SK-N-SH treated with all-trans-retinoic acid at 6 μM for 48 hours (cell line): ENCODE measurements around the gene TFAM.

Experiments
- BACH2 ChIP-seq: fragments of 250-450 bp; sonication (Bioruptor Pico); IDR thresholded peaks from 2 replicates; pipeline ENCODE4 v1.9.0; 2021; ENCODE audit warnings: mild to moderate bottlenecking, borderline replicate concordance
- ESRRG ChIP-seq: fragments of 250-450 bp; sonication (Bioruptor Pico); IDR thresholded peaks from 2 replicates; pipeline ENCODE4 v1.6.1; 2021; ENCODE audit warnings: mild to moderate bottlenecking
- ISL1 ChIP-seq: fragments of 250-450 bp; sonication (Bioruptor Pico); IDR thresholded peaks from 2 replicates; pipeline ENCODE4 v2.1.2; 2022; ENCODE audit warnings: mild to moderate bottlenecking, moderate library complexity
- OSR1 ChIP-seq: fragments of 250-450 bp; sonication (Bioruptor Pico); IDR thresholded peaks from 2 replicates; pipeline ENCODE4 v1.8.0; 2022; ENCODE audit warnings: moderate library complexity, mild to moderate bottlenecking, inconsistent platforms
- ZC3H10 ChIP-seq: fragments of 250-450 bp; sonication (Bioruptor Pico); IDR thresholded peaks from 2 replicates; pipeline ENCODE4 v1.5.1; 2021; ENCODE audit warnings: mild to moderate bottlenecking, moderate library complexity
- ZFP30 ChIP-seq: fragments of 450-650 bp; formaldehyde crosslinking; IDR thresholded peaks from 2 replicates; pipeline ENCODE4 v1.5.0; 2022; ENCODE audit warnings: mild to moderate bottlenecking, moderate library complexity
- ZNF8 ChIP-seq: fragments of 450-650 bp; formaldehyde crosslinking; IDR thresholded peaks from 2 replicates; pipeline ENCODE4 v1.5.0; 2020; ENCODE audit warnings: mild to moderate bottlenecking, moderate library complexity
- TF ChIP-seq, protein P1 (sequence below): fragments of 250-450 bp; sonication (Bioruptor Pico); IDR thresholded peaks from 2 replicates; pipeline ENCODE4 v1.8.0; 2020; ENCODE audit warnings: mild to moderate bottlenecking, moderate library complexity, borderline replicate concordance
- TF ChIP-seq, protein P2 (sequence below): fragments of 250-450 bp; sonication (Bioruptor Pico); IDR thresholded peaks from 2 replicates; pipeline ENCODE4 v1.5.1; 2020; ENCODE audit warnings: low read depth, mild to moderate bottlenecking, moderate library complexity

DNA sequence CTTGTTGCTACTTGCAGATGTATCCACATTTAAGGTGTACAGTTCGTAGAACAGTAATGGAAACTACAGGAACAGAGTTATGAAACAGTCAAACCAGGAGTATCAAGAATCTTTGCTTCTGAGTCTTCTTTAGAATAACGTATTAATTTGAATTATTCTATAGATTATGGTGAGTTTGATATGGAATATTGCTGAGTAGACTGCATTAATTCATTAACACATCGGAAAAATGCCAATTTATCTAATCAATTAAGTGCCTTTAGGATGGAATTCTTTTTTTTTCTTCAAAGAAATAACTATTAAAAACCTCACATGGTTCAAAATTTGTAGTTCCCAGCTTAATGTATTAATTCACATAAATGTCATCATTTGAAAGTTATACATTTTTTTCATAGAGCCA lies 3.8 kb downstream of the TFAM start:
- TF ChIP-seq OSR1 (no peak), ZFP30 (CRISPR knock-in tag) (no peak), ISL1 (CRISPR knock-in tag) (no peak), ZNF8 (no peak), ESRRG (CRISPR knock-in tag) (no peak), ZC3H10 (no peak), BACH2 (CRISPR knock-in tag) (no peak)
- TF ChIP-seq, protein P1, sequence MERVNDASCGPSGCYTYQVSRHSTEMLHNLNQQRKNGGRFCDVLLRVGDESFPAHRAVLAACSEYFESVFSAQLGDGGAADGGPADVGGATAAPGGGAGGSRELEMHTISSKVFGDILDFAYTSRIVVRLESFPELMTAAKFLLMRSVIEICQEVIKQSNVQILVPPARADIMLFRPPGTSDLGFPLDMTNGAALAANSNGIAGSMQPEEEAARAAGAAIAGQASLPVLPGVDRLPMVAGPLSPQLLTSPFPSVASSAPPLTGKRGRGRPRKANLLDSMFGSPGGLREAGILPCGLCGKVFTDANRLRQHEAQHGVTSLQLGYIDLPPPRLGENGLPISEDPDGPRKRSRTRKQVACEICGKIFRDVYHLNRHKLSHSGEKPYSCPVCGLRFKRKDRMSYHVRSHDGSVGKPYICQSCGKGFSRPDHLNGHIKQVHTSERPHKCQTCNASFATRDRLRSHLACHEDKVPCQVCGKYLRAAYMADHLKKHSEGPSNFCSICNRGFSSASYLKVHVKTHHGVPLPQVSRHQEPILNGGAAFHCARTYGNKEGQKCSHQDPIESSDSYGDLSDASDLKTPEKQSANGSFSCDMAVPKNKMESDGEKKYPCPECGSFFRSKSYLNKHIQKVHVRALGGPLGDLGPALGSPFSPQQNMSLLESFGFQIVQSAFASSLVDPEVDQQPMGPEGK (CRISPR knock-in tag), result no peak
- TF ChIP-seq, protein P2, sequence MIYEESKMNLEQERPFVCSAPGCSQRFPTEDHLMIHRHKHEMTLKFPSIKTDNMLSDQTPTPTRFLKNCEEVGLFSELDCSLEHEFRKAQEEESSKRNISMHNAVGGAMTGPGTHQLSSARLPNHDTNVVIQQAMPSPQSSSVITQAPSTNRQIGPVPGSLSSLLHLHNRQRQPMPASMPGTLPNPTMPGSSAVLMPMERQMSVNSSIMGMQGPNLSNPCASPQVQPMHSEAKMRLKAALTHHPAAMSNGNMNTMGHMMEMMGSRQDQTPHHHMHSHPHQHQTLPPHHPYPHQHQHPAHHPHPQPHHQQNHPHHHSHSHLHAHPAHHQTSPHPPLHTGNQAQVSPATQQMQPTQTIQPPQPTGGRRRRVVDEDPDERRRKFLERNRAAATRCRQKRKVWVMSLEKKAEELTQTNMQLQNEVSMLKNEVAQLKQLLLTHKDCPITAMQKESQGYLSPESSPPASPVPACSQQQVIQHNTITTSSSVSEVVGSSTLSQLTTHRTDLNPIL (CRISPR knock-in tag), result no peak
